B cell (primary cell): ENCODE measurements around the gene CAPNS2.

ENCODE experiments used
- EZH2 ChIP-seq: IDR thresholded peaks from 2 replicates; pipeline ENCODE4 v1.6.1; 2012; ENCODE audit warnings: borderline replicate concordance, low read depth, mild to moderate bottlenecking, moderate library complexity, low read length; ENCODE audit not compliant: insufficient read depth, poor library complexity, severe bottlenecking
- TF ChIP-seq, protein P1 (sequence below): fragments of 200-600 bp; IDR thresholded peaks from one replicate; pipeline ENCODE4 v1.8.0; 2022; ENCODE audit warnings: antibody characterized with exemption, mild to moderate bottlenecking

DNA sequence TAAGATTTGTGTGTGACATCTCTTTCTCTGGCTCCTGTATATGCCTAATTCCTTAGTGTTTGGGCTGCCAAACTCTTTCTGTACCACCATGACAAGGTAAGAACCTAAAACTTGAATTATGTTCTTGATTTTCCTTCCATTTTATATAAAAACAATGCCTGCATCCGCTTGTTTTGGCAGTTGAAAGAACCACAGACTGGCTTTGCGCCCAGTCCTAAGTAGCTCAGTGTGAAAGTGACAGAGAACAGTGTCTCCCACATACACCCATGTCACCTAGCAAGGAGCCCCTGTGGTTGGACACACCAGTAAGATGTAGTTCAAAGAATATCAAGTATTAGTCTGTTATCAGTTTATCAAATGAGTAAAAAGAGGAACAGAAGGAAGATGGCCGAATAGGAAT lies 48.6 kb downstream of the CAPNS2 start:
- TF ChIP-seq, protein P1, sequence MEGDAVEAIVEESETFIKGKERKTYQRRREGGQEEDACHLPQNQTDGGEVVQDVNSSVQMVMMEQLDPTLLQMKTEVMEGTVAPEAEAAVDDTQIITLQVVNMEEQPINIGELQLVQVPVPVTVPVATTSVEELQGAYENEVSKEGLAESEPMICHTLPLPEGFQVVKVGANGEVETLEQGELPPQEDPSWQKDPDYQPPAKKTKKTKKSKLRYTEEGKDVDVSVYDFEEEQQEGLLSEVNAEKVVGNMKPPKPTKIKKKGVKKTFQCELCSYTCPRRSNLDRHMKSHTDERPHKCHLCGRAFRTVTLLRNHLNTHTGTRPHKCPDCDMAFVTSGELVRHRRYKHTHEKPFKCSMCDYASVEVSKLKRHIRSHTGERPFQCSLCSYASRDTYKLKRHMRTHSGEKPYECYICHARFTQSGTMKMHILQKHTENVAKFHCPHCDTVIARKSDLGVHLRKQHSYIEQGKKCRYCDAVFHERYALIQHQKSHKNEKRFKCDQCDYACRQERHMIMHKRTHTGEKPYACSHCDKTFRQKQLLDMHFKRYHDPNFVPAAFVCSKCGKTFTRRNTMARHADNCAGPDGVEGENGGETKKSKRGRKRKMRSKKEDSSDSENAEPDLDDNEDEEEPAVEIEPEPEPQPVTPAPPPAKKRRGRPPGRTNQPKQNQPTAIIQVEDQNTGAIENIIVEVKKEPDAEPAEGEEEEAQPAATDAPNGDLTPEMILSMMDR = no peak
- TF ChIP-seq EZH2 = no peak
